Keratinocyte (primary cell): Measurements from ENCODE around the gene PGLYRP1. TPM values are rescaled to one million over a fixed set of nuclear protein-coding genes. Genes with fewer than 3 reads are reported as not detected.

Source experiments
- DNase-seq: peaks from one replicate; pipeline ENCODE4 v3.0.0-alpha.2; 2011; ENCODE audit warnings: low read depth, missing footprints, low spot score
- FAIRE-seq: peaks from 2 replicates; lab custom pipeline; 2011; peaks lifted over from hg19 to GRCh38; lab: Jason Lieb, UNC
- H2AFZ ChIP-seq: 2 replicates; pipeline ENCODE4 v1.6.0; 2012; ENCODE audit warnings: low read length, control low read depth, inconsistent platforms; ENCODE audit not compliant: control insufficient read depth
- H3K27ac ChIP-seq: 2 replicates; pipeline ENCODE4 v1.5.1; 2011; ENCODE audit warnings: low read length; ENCODE audit not compliant: control insufficient read depth, insufficient read depth
- H3K27me3 ChIP-seq: 3 replicates; pipeline ENCODE4 v1.6.0; 2011; ENCODE audit warnings: low read length; ENCODE audit not compliant: control insufficient read depth, insufficient read depth; ENCODE audit errors: extremely low read depth
- H3K36me3 ChIP-seq, 2 experiments: 2 replicates in 1 of 2; 3 replicates in 1 of 2; pipeline ENCODE4 v1.5.1; 2011; ENCODE audit warnings: low read length in 2 of 2, mild to moderate bottlenecking in 1 of 2; ENCODE audit not compliant: control insufficient read depth in 2 of 2, insufficient read depth in 2 of 2; ENCODE audit errors: extremely low read depth in 1 of 2
- H3K4me1 ChIP-seq: 3 replicates; pipeline ENCODE4 v1.5.1; 2011; ENCODE audit warnings: low read length; ENCODE audit not compliant: control insufficient read depth, insufficient read depth; ENCODE audit errors: extremely low read depth
- H3K4me2 ChIP-seq: 3 replicates; pipeline ENCODE4 v1.6.0; 2011; ENCODE audit warnings: low read depth, low read length; ENCODE audit not compliant: control insufficient read depth, insufficient read depth; ENCODE audit errors: extremely low read depth
- H3K4me3 ChIP-seq, 3 experiments: fragments of 200-600 bp in 1 of 3; sonication (generic) in 1 of 3; 2 replicates in 2 of 3; 3 replicates in 1 of 3; pipeline ENCODE4 v1.5.1; 2011 to 2016; ENCODE audit warnings: low read length in 3 of 3, mild to moderate bottlenecking in 3 of 3, control low read depth in 2 of 3, inconsistent platforms in 1 of 3, low read depth in 1 of 3, mixed read lengths in 1 of 3, mixed run types in 1 of 3, moderate library complexity in 1 of 3; ENCODE audit not compliant: control insufficient read depth in 2 of 3, insufficient read depth in 2 of 3; ENCODE audit errors: extremely low read depth in 1 of 3
- H3K79me2 ChIP-seq: 2 replicates; pipeline ENCODE4 v1.6.0; 2012; ENCODE audit warnings: low read length; ENCODE audit not compliant: control insufficient read depth, insufficient read depth
- H3K9ac ChIP-seq: 3 replicates; pipeline ENCODE4 v1.6.0; 2011; ENCODE audit warnings: low read length; ENCODE audit not compliant: control insufficient read depth, insufficient read depth; ENCODE audit errors: extremely low read depth
- H3K9me1 ChIP-seq: 3 replicates; pipeline ENCODE4 v1.6.0; 2011; ENCODE audit warnings: low read length; ENCODE audit not compliant: control insufficient read depth, insufficient read depth; ENCODE audit errors: extremely low read depth
- H3K9me3 ChIP-seq: 2 replicates; pipeline ENCODE4 v1.5.1; 2012; ENCODE audit warnings: low read depth, low read length; ENCODE audit not compliant: control insufficient read depth
- H4K20me1 ChIP-seq: 3 replicates; pipeline ENCODE4 v1.6.0; 2011; ENCODE audit warnings: low read length; ENCODE audit not compliant: control insufficient read depth, insufficient read depth; ENCODE audit errors: extremely low read depth
- CTCF ChIP-seq, 3 experiments: IDR thresholded peaks in 1 of 3; conservative IDR thresholded peaks in 1 of 3; optimal IDR thresholded peaks in 1 of 3; 2 replicates in 2 of 3; 3 replicates in 1 of 3; pipeline versions ENCODE3 to v1.5.1; 2011; ENCODE audit warnings: low read length in 3 of 3, mild to moderate bottlenecking in 3 of 3, moderate library complexity in 2 of 3, control low read depth in 1 of 3, inconsistent platforms in 1 of 3; ENCODE audit not compliant: insufficient read depth in 2 of 3; ENCODE audit errors: extremely low read depth in 1 of 3
- EZH2 ChIP-seq: IDR thresholded peaks from one replicate; pipeline ENCODE4 v1.6.1; 2012; ENCODE audit warnings: inconsistent platforms, mild to moderate bottlenecking, low read length, moderate library complexity
- dilution Hi-C: fragments of 300-500 bp; cut with MboI; formaldehyde crosslinking; loops from one replicate; pipeline ENCODE4 v1.7.0; 2020; ENCODE audit warnings: low sequenced_read_pairs; ENCODE audit not compliant: extremely low pct_ligation_motif_present
- polyA plus RNA-seq, 5 experiments: library from polyadenylated mRNA; depleted of rRNA in 3 of 5; stranded (reverse) in 3 of 5; stranded (forward) in 1 of 5; unstranded in 1 of 5; fragments of >200 nt; gene quantifications; 1 replicate in 1 of 5; 2 replicates in 3 of 5; 3 replicates in 1 of 5; pipeline versions ENCODE4 v1.2.1 to v1.2.3, GENCODE V29; 2011 to 2012; ENCODE audit warnings: missing spikeins in 2 of 5, low read depth in 1 of 5, low replicate concordance in 1 of 5

The PGLYRP1 gene
- polyA plus RNA-seq, 1 donor (not counting 4 experiments of a cell fraction or from before 2014, with no cell fraction given) = not detected

DNA sequence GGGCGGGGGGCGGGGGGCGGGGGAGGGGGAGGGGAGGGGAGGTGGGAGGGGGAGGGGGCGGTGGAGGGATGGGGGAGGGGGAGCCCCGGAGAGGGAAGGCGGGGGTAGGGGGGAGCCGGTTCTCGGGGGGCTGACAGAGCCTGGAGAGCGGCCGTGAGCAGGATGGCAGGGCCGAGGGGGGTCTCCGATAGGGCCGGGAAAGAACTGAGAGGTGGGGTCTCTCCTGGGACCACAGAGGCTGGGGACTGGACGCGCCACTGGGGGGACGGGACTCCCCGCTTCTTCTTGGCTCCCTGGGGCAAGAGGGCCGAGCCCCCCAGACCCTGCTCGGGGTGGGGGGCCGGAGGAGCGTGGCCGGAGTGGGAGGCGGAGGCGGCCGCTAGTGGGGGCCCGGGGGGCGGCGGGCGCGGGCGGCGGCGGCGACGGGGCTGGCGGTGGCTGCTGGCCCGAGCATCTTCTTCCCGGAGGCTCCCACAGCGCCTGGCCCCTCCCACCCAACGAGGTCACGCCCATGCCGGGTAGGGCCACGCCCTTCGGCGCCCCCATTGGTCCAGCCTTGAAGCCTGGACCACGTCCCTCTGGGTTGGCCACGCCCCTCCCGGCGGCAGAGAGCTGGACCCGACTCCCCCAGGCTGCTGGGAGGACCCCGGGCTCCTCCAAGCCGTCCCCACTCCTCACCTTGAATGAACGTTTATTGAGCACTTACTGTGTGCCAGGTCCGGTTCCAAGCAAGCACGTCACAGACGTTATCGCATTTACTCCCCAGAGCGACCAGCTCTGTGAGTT is 49.1 kb downstream of the PGLYRP1 start, which contains the start of gene NOVA2:
TSS of gene NOVA2 (minus strand) at position 313 of the 786 bp plus-strand sequence. CDS start 514 bp downstream, outside the sequence.
- Histone ChIP-seq H3K9me1 (no peaks in the 10 kb centered on the region), H3K4me3 (no peak within 1 kb of the TSS), H3K27ac (no peak within 1 kb of the TSS), H3K79me2 (no peaks in the 10 kb centered on the region), H3K4me2 (no peak within 1 kb of the TSS), H4K20me1 (no peaks in the 10 kb centered on the region), H3K27me3 (peaks cover 33% of the 10 kb centered on the region), H3K4me1 (no peaks in the 10 kb centered on the region), H3K36me3 (no peaks in the 10 kb centered on the region), H2AFZ (no peak within 1 kb of the TSS), H3K9me3 (no peaks in the 10 kb centered on the region), H3K9ac (no peak within 1 kb of the TSS)
- FAIRE-seq = no peak
- dilution Hi-C loops = no loop called here
- no peak for TF ChIP-seq EZH2
- no peak for TF ChIP-seq CTCF (optimal IDR thresholded peaks at IDR 0.05 in 1 of 3, IDR thresholded peaks at IDR 0.05 in 1 of 3, conservative IDR thresholded peaks at IDR 0.05 in 1 of 3; ENCODE audit: extremely low read depth in 1 of 3, insufficient read depth in 2 of 3, low read length in 3 of 3)
- DNase-seq = no peak

- FAIRE-seq = no peak
- Histone ChIP-seq H3K9ac (no peak overlapping the region), H2AFZ (no peak overlapping the region), H3K79me2 (no peaks in the 10 kb centered on the region), H3K27me3 (peaks cover 33% of the 10 kb centered on the region), H3K4me1 (peaks cover 3% of the 10 kb centered on the region), H3K4me2 (no peak overlapping the region), H3K9me3 (no peaks in the 10 kb centered on the region), H3K9me1 (no peaks in the 10 kb centered on the region), H3K27ac (no peak overlapping the region), H4K20me1 (no peaks in the 10 kb centered on the region), H3K4me3 (no peak overlapping the region), H3K36me3 (no peaks in the 10 kb centered on the region)
- DNase-seq = no peak
- TF ChIP-seq EZH2 (no peak), CTCF (optimal IDR thresholded peaks at IDR 0.05 in 1 of 3, IDR thresholded peaks at IDR 0.05 in 1 of 3, conservative IDR thresholded peaks at IDR 0.05 in 1 of 3; ENCODE audit: extremely low read depth in 1 of 3, insufficient read depth in 2 of 3, low read length in 3 of 3) (no peak)
- dilution Hi-C loops = no loop called here
These were observed 49.8 kb downstream of the PGLYRP1 start for GRCh38 chr19:45972947-45973540.
